Stimulated activated naive CD4-positive, alpha-beta T cell (primary cell): ENCODE data around the gene RACK1.

ENCODE experiments used
- DNase-seq, 6 experiments: peaks; one replicate each; lab custom pipeline; 2025; lab: John Stamatoyannopoulos, UW

Gene RACK1

GRCh38 chr5:181259974-181260719, 16.4 kb upstream of the RACK1 start:
- no peak for DNase-seq

GRCh38 chr5:181259283-181259682, 15.6 kb upstream of the RACK1 start:
- DNase-seq, result no peak

GRCh38 chr5:181258576-181258975, 14.9 kb upstream of the RACK1 start:
- no peak for DNase-seq

- DNase-seq, result no peak
These were observed 12.3 kb upstream of the RACK1 start for GRCh38 chr5:181255836-181256578.

- no peak for DNase-seq
These were observed 11.6 kb upstream of the RACK1 start for GRCh38 chr5:181255276-181255675.

- DNase-seq, result no peak
These were observed 4.6 kb upstream of the RACK1 start for GRCh38 chr5:181248277-181248676.

GRCh38 chr5:181246276-181247049, 2.8 kb upstream of the RACK1 start:
- no peak for DNase-seq

GRCh38 chr5:181245427-181246275, 1.9 kb upstream of the RACK1 start:
- DNase-seq, result no peak

GRCh38 chr5:181243018-181243563, 615 bp downstream of the RACK1 start:
- DNase-seq, result no peak

GRCh38 chr5:181242031-181242451, 1.7 kb downstream of the RACK1 start:
- DNase-seq, result no peak

- DNase-seq, result no peak
These were observed 2.2 kb downstream of the RACK1 start for GRCh38 chr5:181241393-181241975.

GRCh38 chr5:181239062-181239663, 4.5 kb downstream of the RACK1 start:
- no peak for DNase-seq

GRCh38 chr5:181237729-181238385, 5.8 kb downstream of the RACK1 start:
- DNase-seq, result no peak

- DNase-seq, result no peak
These were observed 6.6 kb downstream of the RACK1 start for GRCh38 chr5:181236954-181237641.

- DNase-seq, result no peak
These were observed 7.2 kb downstream of the RACK1 start for GRCh38 chr5:181236471-181236870.

GRCh38 chr5:181235689-181236366, 7.9 kb downstream of the RACK1 start:
- DNase-seq, result no peak

GRCh38 chr5:181235323-181235688, 8.4 kb downstream of the RACK1 start:
- no peak for DNase-seq

GRCh38 chr5:181234455-181235306, 9.0 kb downstream of the RACK1 start:
- DNase-seq, result no peak
